ENCODE data around the gene KRTAP12-4.
A peak's percentile ranks its signal among the peaks of the same experiment; 100 is the strongest.
"Not testable (repeated sequence)": the region's sequence is repeated elsewhere in the genome, so short reads cannot be mapped to it uniquely, and the experiment has no call there.

The KRTAP12-4 gene

GRCh38 chr21:44686843-44687561, 32.5 kb upstream of the KRTAP12-4 start:
- no peak for DNase-seq (ENCODE audit: low read depth in 2 of 2)

DNA sequence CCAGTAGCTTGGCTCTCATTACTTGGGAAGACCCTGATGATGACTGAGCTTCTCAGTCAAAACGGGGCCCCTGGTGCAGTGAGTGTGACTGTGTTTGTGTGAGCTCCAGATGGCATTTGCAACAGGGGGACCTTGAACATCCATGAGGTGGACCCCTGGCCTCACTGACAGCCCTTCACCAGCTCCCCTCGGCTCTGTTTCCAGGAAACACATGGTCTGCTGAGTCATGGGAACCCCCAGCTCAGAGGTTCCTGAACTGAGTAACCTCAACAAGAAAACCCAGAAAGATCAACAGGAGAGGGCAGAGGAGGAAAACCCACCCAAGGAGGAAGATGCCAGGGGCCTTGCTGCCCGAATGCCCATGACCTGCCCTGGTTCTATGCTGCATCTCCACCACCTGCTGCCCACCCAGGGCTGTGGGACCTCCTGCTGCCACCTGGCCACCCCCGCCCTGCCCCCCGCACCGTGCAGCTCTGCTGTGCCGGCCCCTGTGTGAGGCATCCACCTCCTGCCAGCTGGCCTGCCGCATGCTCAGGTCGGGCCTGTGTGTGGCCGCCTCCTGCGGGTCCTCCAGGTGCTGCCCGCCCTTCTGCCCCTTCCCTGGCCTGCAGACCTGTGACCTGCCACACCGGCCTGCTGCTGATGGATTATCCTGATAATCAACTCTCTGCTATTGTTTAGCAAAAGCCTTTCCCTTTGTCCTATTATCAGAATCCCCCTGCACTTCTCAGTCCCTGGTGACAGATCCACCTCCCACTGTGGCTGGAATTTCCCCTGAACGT, 31.7 kb upstream of the KRTAP12-4 start:
- no peak for DNase-seq (ENCODE audit: low read depth in 2 of 2)

DNA sequence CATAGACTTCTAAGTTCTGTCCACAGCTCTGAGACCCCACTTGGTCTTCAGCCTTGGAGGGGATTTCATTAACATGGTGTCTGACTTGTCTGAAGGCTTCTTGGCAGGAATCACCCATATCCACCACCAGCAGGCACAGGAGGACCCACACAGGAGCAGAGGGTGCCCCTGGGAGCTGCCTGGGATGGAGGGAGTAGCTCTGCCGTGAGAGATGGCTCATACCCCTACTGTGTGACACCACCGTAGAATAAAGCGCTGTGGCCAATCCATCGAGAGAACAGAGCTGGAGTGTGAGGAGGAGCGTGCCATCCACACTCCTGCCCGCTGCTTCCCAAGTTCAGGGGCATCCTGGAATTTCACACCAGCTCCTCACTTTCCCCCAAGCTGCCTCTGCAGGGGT, 30.6 kb upstream of the KRTAP12-4 start:
- not testable (repeated sequence) for DNase-seq (ENCODE audit: low read depth in 2 of 2)

DNA sequence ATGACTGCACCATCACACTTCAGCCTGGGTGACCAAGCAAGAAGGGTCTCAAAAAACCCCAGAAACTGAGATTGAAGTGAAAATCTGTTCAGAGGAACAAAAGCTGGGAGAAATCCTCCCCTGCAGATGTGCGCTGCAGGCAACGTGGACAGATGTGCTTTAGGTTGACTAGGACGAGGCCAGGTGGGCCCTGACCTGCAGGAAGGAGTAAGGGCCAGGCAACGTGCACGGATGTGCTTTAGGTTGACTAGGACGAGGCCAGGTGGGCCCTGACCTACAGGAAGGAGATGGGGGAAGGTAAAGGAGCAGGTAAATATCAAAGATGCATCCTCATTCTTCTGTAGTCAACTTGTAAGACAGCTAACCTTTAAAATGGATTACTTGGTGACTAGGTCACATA, 30.0 kb upstream of the KRTAP12-4 start:
- DNase-seq (ENCODE audit: low read depth in 2 of 2), result no peak

DNA sequence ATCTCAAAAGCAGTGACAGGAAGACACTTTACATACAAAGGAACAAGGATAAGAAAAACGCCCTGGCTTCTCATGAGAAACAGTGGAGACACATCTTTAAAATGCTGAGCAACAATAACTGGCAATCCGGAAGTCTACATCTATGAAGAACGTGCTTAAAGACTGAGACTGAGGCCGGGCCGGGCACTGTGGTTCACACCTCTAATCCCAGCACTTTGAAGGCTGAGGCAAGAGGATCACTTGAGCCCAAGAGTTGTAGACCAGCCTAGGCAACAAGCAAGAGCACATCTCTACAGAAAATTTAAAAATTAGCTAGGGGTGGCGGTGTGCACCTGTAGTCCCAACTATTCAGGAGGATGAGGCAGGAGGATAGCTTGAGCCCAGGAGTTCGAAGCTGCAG, 29.6 kb upstream of the KRTAP12-4 start:
- DNase-seq (ENCODE audit: low read depth in 2 of 2), result no peak

DNA sequence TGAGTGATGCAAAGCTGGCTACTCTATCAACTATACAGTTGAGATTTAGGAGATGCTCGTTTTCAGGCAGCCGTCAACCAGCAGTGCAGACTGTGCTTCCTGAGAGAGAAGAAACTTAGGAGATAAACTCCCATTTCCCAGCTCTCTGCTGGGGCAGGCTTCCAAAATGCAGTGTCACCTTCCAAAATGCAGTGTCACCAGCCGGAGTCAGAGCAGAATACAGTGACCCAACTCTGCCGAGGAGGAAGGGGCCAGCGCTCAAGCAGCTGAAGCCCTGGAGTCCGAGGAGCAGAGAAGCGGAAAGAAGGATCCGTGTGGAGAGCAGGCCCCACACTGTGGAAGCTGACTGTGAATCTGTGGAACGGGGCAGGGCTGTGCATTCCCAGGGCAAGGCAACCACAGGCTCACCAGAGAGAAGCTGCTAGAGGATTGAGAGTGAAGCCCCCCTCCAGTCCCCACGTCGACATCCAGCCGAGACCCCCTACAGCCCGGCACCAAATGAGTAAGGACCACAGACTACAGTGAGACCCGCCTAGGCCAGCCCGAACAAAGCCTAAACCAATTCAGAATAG, 28.2 kb upstream of the KRTAP12-4 start:
- no peak for DNase-seq (ENCODE audit: low read depth in 2 of 2)

- DNase-seq (ENCODE audit: low read depth in 2 of 2), result no peak
Measured at GRCh38 chr21:44681861-44682579, 27.6 kb upstream of the KRTAP12-4 start, which contains the start of gene KRTAP12-1. Gene KRTAP12-1 (minus strand): TSS chr21:44682163. CDS start chr21:44682123, 40 bp downstream.

GRCh38 chr21:44681152-44681551, 26.7 kb upstream of the KRTAP12-4 start:
- no peak for DNase-seq (ENCODE audit: low read depth in 2 of 2)

- no peak for DNase-seq (ENCODE audit: low read depth in 2 of 2)
Measured at GRCh38 chr21:44677881-44678280, 23.4 kb upstream of the KRTAP12-4 start.

GRCh38 chr21:44671911-44672310, 17.5 kb upstream of the KRTAP12-4 start:
- DNase-seq (ENCODE audit: low read depth in 2 of 2), result no peak

GRCh38 chr21:44670642-44671432, 16.4 kb upstream of the KRTAP12-4 start:
- DNase-seq (ENCODE audit: low read depth in 2 of 2), result no peak

DNA sequence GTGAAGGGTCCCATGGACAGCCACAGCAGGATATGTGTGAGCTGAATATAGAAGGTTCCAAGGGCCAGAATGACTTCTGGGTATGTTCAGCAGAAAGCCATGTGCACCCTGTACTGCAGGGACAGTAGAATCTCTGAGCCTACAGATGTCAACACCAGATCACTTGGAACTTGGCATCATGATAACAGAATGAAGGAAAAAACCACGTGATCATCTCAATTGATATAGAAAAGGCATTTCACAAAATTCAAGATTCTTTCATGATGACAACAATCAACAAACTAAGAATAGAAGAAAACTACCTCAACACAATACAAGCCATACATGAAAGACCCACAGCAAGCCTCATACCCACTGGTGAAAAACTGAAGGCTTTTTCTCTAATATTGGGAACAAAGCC, 13.2 kb upstream of the KRTAP12-4 start:
- no peak for DNase-seq (ENCODE audit: low read depth in 2 of 2)

DNA sequence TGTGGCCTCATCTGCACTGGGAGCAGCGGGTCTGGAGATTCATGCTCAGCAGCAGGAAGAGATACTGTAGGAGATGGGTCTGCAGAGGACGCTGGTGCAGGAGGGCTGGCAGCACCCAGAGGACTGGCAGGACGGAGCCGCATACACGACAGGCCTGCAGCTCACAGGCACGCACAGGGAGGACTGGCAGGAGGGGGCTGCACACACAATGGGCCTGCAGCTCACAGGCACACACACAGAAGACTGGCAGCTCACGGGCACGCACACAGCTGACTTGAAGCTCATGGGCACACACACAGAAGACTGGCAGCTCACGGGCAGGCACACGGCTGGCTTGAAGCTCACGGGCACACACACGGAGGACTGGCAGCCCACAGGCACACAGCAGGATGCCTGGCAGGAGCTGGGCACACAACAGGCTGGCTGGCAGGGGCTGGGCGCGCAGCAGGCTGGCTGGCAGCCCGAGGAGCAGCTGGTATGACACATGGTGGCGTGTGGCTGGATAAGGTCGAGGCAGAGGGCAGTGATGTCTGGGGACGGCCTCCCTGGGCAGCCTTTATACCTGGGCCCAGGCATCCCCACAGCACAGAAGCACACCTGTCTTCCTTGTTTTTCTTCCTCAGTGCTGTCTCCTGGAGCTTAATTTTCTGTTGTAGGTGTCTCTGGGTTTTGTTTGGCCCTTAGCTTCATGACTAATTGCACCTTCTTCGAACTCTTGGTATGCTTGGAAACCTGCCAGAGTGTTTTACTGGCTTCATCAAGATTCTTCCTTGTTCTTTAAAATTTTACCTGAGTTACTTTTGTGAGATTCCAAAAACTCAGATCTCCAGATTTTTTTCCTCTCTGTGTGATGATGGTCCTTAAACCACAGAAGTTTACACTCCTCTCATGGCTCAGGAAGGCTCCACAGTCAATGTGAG, 12.2 kb upstream of the KRTAP12-4 start, which contains the start of gene KRTAP12-2:
KRTAP12-2 (minus strand) TSS at position 527 of the 920 bp plus-strand sequence; CDS start at position 486, 41 bp downstream.
- no peak for DNase-seq (ENCODE audit: low read depth in 2 of 2)

DNA sequence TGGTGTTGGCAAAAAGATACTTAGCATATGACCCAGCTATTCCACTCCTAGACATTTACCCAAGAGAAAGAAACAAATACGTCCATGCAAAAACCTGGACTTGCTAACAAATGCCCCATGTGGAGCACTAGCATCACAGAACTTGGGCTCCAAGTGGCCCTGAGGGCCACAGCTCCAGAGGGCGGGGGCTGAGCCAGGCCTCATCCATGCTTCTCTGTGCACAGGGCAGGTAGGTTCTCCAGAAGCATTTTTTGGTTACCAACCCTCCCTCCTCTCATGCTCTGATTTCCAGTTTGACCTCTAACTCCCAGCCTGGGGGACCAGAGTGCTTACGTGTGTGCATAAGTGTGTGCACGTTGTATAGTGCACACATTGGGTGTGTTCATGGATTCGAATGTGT, 10.2 kb upstream of the KRTAP12-4 start:
- no peak for DNase-seq (ENCODE audit: low read depth in 2 of 2)

DNA sequence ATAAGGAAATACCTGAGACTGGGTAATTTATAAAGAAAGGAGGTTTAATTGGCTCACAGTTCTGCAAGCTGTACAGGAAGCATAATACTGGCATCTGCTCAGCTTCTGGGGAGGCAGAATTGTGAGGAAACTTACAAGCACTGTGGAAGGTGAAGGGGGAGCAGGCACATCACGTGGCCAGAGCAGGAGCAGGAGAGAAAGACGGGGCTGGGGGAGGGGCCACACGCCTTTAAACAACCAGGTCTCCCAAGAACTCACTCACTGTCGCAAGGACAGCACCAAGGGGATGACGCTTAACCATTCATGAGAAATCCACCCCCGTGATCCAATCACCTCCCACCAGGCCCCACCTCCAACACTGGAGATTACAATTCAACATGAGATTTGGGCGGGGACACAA, 7.1 kb upstream of the KRTAP12-4 start:
- DNase-seq (ENCODE audit: low read depth in 2 of 2), result not testable (repeated sequence)

GRCh38 chr21:44658913-44659595, 4.6 kb upstream of the KRTAP12-4 start:
- no peak for DNase-seq (ENCODE audit: low read depth in 2 of 2)

- DNase-seq (ENCODE audit: low read depth in 2 of 2), result no peak
Measured at GRCh38 chr21:44658541-44658910, 4.1 kb upstream of the KRTAP12-4 start.

GRCh38 chr21:44657635-44658540, 3.4 kb upstream of the KRTAP12-4 start, which contains the start of gene KRTAP12-3:
Gene KRTAP12-3 (plus strand): TSS chr21:44657932. CDS start chr21:44657980, 48 bp downstream.
- peak in 1 of 2 donors; percentile 8 for DNase-seq (ENCODE audit: low read depth in 2 of 2)

Data from stimulated activated CD8-positive, alpha-beta memory T cell treated with anti-CD3 and anti-CD28 coated beads, Interleukin-7, amount 100 ng/mL, for 4 hours (primary cell).